AG09309 (cell line): ENCODE results near the gene WDR18.

Experiments used
- DNase-seq: peaks from one replicate; pipeline ENCODE4 v3.0.0-alpha.2; 2010; ENCODE audit warnings: low read depth
- H3K4me3 ChIP-seq: 2 replicates; pipeline ENCODE4 v1.5.1; 2011; ENCODE audit warnings: mild to moderate bottlenecking, low read depth, low read length, moderate library complexity; ENCODE audit not compliant: control insufficient read depth
- TF ChIP-seq, protein P1 (sequence below): IDR thresholded peaks from 2 replicates; pipeline ENCODE4 v1.5.1; 2011; ENCODE audit warnings: mild to moderate bottlenecking, low read depth, low read length, inconsistent platforms; ENCODE audit not compliant: insufficient read depth, control insufficient read depth; ENCODE audit errors: missing control alignments

WDR18 gene

DNA sequence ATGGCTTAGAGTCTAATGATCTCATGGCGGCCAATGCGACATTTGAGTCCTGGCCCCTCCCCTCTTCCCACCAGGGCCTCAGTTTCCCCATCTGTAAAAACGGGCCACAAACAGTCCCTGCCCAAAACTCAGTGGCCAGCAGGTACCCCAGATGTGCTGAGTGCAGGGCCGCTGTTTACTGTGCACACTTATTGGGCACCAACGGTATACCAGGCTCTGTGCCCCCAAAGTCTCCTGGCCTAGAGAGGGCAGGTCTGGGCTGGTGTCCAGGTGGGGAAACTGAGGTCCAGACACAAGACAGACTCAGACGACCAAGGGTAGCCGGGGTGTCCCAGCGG is 23.6 kb upstream of the WDR18 start:
- no peak overlapping the region for H3K4me3 ChIP-seq
- TF ChIP-seq, protein P1, sequence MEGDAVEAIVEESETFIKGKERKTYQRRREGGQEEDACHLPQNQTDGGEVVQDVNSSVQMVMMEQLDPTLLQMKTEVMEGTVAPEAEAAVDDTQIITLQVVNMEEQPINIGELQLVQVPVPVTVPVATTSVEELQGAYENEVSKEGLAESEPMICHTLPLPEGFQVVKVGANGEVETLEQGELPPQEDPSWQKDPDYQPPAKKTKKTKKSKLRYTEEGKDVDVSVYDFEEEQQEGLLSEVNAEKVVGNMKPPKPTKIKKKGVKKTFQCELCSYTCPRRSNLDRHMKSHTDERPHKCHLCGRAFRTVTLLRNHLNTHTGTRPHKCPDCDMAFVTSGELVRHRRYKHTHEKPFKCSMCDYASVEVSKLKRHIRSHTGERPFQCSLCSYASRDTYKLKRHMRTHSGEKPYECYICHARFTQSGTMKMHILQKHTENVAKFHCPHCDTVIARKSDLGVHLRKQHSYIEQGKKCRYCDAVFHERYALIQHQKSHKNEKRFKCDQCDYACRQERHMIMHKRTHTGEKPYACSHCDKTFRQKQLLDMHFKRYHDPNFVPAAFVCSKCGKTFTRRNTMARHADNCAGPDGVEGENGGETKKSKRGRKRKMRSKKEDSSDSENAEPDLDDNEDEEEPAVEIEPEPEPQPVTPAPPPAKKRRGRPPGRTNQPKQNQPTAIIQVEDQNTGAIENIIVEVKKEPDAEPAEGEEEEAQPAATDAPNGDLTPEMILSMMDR, result no peak
- DNase-seq, result no peak

DNA sequence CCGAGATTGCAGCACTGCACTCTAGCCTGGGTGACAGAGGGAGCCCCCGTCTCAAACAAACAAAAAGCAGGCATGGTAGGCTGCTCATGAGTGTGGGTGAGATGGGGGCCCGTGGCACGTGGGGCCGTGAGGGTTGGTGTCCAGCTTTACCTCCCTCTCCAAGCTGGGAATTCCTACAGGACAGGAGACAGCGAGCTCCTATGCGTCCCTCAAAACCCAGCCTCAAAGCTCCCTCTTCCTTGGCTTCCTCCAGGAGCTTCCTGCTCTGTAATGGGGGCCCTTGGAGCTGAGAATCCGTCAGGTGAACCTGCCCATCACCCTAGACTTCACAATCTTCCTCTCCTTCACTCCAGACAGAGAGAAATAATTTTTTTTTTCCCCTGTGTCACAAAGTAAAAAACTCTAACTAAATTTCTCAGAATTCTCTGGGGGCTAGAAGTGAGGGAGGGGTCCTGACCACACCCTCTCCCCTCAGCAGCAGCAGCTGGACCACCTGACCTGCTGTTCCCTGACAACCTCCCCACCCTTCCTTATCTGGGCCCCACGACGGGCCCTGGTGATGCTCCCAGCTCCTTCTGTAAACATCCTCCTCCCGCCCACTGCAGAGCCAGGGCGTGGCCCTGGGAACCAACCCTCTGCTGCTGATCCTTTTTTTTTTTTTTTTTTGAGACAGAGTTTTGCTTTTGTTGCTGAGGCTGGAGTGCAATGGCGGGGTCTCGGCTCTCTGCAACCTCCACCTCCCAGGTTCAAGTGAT is 22.1 kb upstream of the WDR18 start:
- TF ChIP-seq, protein P1, result no peak
- DNase-seq, result no peak
- H3K4me3 ChIP-seq, result no peak overlapping the region

DNA sequence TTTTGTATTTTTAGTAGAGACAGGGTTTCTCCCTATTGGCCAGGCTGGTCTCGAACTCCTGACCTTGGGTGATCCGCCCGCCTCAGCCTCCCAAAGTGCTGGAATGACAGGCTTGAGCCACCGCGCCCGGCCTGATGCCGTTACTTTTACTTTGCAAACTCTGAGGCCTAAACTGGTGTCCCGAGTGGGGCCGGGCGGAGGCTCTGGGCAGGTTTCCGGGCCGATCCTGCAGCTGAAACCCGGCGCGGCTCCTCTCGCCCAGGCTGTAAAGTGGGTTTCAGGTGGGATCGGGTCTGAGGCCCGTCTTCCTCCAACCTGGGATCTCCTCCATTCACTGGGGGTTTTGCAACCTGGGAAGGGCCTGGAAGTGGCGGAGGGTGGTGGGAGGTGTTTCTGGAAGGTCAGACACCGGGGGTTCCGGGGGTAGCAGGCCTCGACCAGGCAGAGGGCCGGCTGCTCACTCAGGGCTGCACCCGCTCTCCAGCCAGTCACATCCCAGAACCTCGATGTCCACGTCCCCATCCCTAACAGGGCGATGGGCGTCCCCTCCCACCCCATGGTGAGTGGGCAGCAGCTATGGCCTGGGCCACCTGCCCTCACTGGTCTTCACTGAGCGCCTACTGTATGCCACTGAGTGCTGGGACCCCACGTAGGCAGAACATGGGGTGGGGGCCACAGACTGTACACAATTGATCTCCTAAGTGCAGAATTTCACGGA is 21.3 kb upstream of the WDR18 start:
- DNase-seq, result no peak
- no peak overlapping the region for H3K4me3 ChIP-seq
- TF ChIP-seq, protein P1, result no peak

DNA sequence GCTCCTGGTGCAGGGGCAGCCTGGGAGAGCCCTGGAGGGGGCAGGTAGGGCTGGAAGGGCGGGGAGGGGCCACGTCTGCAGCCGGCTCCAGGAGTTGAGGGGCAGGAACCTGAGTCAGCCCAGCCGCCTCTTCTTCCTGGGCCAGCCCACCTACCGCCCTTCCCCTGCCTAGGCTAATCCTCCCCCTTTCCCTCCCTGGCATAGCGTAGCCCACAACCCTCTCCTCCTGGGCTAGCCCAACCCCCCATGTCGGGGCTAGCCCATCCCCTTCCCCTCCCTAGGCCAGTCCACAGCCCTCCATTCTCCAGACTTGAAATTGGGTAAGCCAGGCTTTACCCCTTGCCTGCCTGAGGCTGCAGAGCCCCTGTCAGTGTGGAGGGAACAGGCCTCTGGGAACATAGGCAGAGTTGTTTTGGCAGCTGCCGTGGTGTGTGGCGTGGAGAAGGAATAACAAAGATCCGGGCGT is 20.6 kb upstream of the WDR18 start:
- no peak for DNase-seq
- TF ChIP-seq, protein P1, result no peak
- no peak overlapping the region for H3K4me3 ChIP-seq

DNA sequence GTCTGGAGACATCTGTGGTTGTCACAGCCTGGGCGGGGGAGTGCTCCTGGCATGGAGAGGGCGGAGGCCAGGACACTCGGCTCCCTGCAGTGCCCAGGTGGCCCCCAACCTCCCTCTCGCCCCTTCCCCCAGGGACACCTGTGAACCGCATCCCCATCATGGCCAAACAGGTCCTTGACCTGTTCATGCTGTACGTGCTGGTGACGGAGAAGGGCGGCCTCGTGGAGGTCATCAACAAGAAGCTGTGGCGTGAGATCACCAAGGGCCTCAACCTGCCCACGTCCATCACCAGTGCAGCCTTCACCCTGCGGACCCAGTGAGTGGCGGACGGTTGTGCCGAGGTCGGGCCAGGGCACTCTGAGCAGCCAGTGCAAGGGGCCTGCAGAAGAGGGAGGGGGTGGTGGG is 20.0 kb upstream of the WDR18 start:
- no peak for DNase-seq
- TF ChIP-seq, protein P1, result no peak
- no peak overlapping the region for H3K4me3 ChIP-seq

DNA sequence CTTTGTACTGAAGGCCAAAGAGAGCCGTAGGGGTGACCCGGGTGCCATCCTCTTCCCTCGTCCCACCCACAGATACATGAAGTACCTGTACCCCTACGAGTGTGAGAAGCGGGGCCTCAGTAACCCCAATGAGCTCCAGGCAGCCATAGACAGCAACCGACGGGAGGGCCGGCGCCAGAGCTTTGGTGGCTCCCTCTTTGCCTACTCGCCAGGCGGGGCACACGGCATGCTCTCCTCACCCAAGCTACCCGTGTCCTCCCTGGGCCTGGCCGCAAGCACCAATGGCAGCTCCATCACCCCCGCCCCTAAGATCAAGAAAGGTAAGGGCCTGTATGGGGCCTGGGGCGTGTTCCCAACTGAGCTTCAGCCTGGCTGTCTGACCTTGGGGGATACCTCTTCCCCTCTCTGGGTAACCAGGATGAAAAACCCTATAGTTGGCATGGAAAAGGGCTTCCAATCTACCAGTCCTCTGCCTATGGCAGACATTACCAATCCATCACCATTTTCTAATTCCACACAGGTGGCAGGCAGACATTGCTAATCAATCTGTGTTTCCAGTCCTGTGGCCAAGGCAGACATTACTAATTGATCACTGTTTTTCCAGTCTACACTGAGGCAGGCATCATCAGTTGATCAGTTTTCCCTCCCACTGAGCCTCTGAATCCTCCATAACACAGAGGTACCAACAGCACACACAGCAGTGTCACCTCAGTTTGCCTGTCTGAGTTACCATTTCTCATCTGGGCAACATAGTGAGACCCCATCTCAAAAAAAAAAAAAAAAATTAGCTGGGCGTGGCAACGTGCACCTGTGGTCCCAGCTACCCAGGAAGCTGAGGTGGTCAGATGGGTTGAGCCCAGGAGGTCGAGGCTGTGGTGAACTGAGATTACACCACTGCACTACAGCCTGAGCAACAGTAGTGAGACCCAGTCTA is 19.1 kb upstream of the WDR18 start:
- TF ChIP-seq, protein P1, result no peak
- H3K4me3 ChIP-seq, result no peak overlapping the region
- DNase-seq, result no peak
